Heart left ventricle (tissue), 16 donors: ENCODE measurements around the gene LRRK2. TPM values are rescaled to one million over a fixed set of nuclear protein-coding genes. Genes with fewer than 3 reads are reported as not detected.
A peak's percentile ranks its signal among the peaks of the same experiment; 100 is the strongest.

Source experiments
- ATAC-seq, 4 donors: fragments of 200-7000 bp; cut with Tn5 transposase; one replicate each; pipeline ENCODE4 v1.9.1; 2020 to 2022; ENCODE audit warnings: moderate library complexity in 4 of 4, mild to moderate bottlenecking in 3 of 4, moderate number of reproducible peaks in 1 of 4
- DNase-seq, 5 donors: peaks; one replicate each; pipeline ENCODE4 v3.0.0-alpha.2; 2020
- H3K27ac ChIP-seq, 12 donors: fragments of 200-600 bp; sonication (generic) in 4 of 12; one replicate each; pipeline versions ENCODE4 v1.5.0 to v1.8.0; 2016 to 2022; ENCODE audit warnings: mild to moderate bottlenecking in 2 of 12
- H3K27me3 ChIP-seq, 9 donors: fragments of 200-600 bp; sonication (generic) in 2 of 9; one replicate each; pipeline versions ENCODE4 v1.5.1 to v1.8.0; 2016 to 2022; ENCODE audit warnings: mild to moderate bottlenecking in 3 of 9
- H3K36me3 ChIP-seq, 9 donors: fragments of 200-600 bp; sonication (generic) in 2 of 9; one replicate each; pipeline versions ENCODE4 v1.5.0 to v1.8.0; 2018 to 2022; ENCODE audit warnings: mild to moderate bottlenecking in 2 of 9
- H3K4me1 ChIP-seq, 12 donors: fragments of 200-600 bp; sonication (generic) in 4 of 12; one replicate each; pipeline versions ENCODE4 v1.5.0 to v1.8.0; 2016 to 2022; ENCODE audit warnings: mild to moderate bottlenecking in 3 of 12
- H3K4me3 ChIP-seq, 12 donors: fragments of 200-600 bp; sonication (generic) in 4 of 12; one replicate each; pipeline versions ENCODE4 v1.5.0 to v1.8.0; 2017 to 2022; ENCODE audit warnings: mild to moderate bottlenecking in 9 of 12, moderate library complexity in 4 of 12
- H3K9me3 ChIP-seq, 12 donors: fragments of 200-600 bp; sonication (generic) in 4 of 12; one replicate each; pipeline versions ENCODE4 v1.5.0 to v1.8.0; 2016 to 2022; ENCODE audit warnings: mild to moderate bottlenecking in 1 of 12
- CTCF ChIP-seq, 12 donors: fragments of 200-600 bp; sonication (generic) in 4 of 12; IDR thresholded peaks; one replicate each; pipeline versions ENCODE4 v1.5.0 to v1.8.0; 2018 to 2022; ENCODE audit warnings: antibody characterized with exemption in 12 of 12, mild to moderate bottlenecking in 5 of 12
- POLR2A ChIP-seq, 2 donors: fragments of 450-650 bp; IDR thresholded peaks; one replicate each; pipeline ENCODE4 v1.6.1; 2017; ENCODE audit warnings: antibody characterized with exemption in 2 of 2, mild to moderate bottlenecking in 2 of 2, moderate library complexity in 2 of 2
- WGBS, 4 donors: extraction: QIAGEN DNeasy Blood & Tissue Kit in 2 of 4; methylation state at CpG; one replicate each; pipeline versions ENCODE4 v1.1.5 to v1.1.7; 2013 to 2018; 5-methylcytosine and 5-hydroxymethylcytosine counted together
- intact Hi-C, 10 donors: fragments of 100-400 bp; cut with DNase I; formaldehyde crosslinking; loops; one replicate each; pipeline versions ENCODE4 v1.11.1 to v1.14.2; 2022
- polyA plus RNA-seq, 2 donors: library from polyadenylated mRNA; stranded (reverse); fragments of 200-250 nt; gene quantifications; one replicate each; pipeline ENCODE4 v1.2.3, GENCODE V29; 2013
- total RNA-seq, 9 donors: library from RNA; depleted of rRNA in 2 of 9; stranded (reverse); fragments of >200 nt in 2 of 9; fragmentation: NEBNext Ultra II Directional in 3 of 9; extraction: Animal tissue kit (Norgen Biotek cat#: 25700) in 3 of 9; gene quantifications; one replicate each; pipeline versions ENCODE4 v1.1.0 to v1.2.4, GENCODE V29; 2016 to 2023
- donor health status: ischemic (EF 13 %, LVEDD 7.1; RV severe dilation, severe dysfunction).
- donor health status: healthy with polysubstance abuse.
- donor health status: DM: no; HTN: yes; CAD: no.
- donor health status: DM: no; HTN: no; CAD: no.
- donor health status: ischemic (EF 25% LVEDD 6.9; RV normal size, moderate dysfunction).
- donor health status: ischemic (EF 25% LVEDD 5.7; RV mildly dilated, moderate dysfunction).
- donor health status: healthy.
- donor health status: DM: yes; HTN: yes; CAD: no.
- donor health status: ischemic (EF 35%, LVEDD 5.7; RV mildly dilated, moderate dysfunction).
- donor health status: nonischemic (EF 11% LVEDD 7.7; RV severe dilation, severe dysfunction).
- donor health status: DM: yes; HTN: yes; CAD: no.
- donor health status: PGD.
- donor health status: ischemic (EF 29% LVEDD 5.4; RV normal size, mild dysfunction).
- donor health status: nonischemic (EF 23%, LVEDD 6.1; RV moderate dilation, normal function).

Gene LRRK2
- total and polyA plus RNA-seq, 11 donors: 0.72 to 12.3 (median 5.0) TPM

- Histone ChIP-seq H3K4me1 (peaks cover 0 to 34% (median 0%) of the 10 kb centered on the region in 12 donors), H3K36me3 (no peaks in the 10 kb centered on the region), H3K9me3 (peaks cover 0 to 7% (median 0%) of the 10 kb centered on the region in 12 donors), H3K4me3 (no peak overlapping the region), H3K27ac (no peak overlapping the region), H3K27me3 (no peaks in the 10 kb centered on the region)
- intact Hi-C loops: no loop called here
- no peak for DNase-seq
- WGBS, 4 donors: 73 to 80% (median 78%) methylated on average over 2 of the region's 2 CpGs
- no peak for TF ChIP-seq POLR2A (IDR thresholded peaks at IDR 0.05)
- ATAC-seq: no peak
Observed at GRCh38 chr12:40212566-40212965, 12.2 kb upstream of the LRRK2 start.

GRCh38 chr12:40215982-40216381, 8.8 kb upstream of the LRRK2 start:
- 90 to 100% (median 94%) methylated on average over 1 of the region's 1 CpG for WGBS, 4 donors
- intact Hi-C loops: no loop called here
- H3K27ac ChIP-seq: no peak overlapping the region

GRCh38 chr12:40216516-40217288, 8.1 kb upstream of the LRRK2 start:
- Histone ChIP-seq H3K27ac (peak overlapping the region in 1 of 12 donors; percentile 50), H3K4me3 (no peak overlapping the region), H3K4me1 (peaks cover 0 to 9% (median 0%) of the 10 kb centered on the region in 12 donors), H3K36me3 (no peaks in the 10 kb centered on the region), H3K9me3 (peaks cover 0 to 7% (median 0%) of the 10 kb centered on the region in 12 donors), H3K27me3 (no peaks in the 10 kb centered on the region)
- ATAC-seq: peak in 1 of 4 donors; percentile 42
- no peak for DNase-seq
- intact Hi-C loops: no loop called here
- TF ChIP-seq POLR2A (IDR thresholded peaks at IDR 0.05): no peak
- no peak for TF ChIP-seq CTCF (IDR thresholded peaks at IDR 0.05)

More at GRCh38 chr12:40215982-40216381, 8.8 kb upstream of the LRRK2 start:
- H3K4me3 ChIP-seq: no peak overlapping the region
- no peak for DNase-seq
- ATAC-seq: no peak
- H3K27me3 ChIP-seq: no peaks in the 10 kb centered on the region
- H3K4me1 ChIP-seq: peaks cover 0 to 9% (median 0%) of the 10 kb centered on the region in 12 donors
- H3K36me3 ChIP-seq: no peaks in the 10 kb centered on the region
- TF ChIP-seq POLR2A (IDR thresholded peaks at IDR 0.05) (no peak), CTCF (IDR thresholded peaks at IDR 0.05) (no peak)
- peaks cover 0 to 7% (median 0%) of the 10 kb centered on the region in 12 donors for H3K9me3 ChIP-seq

- Histone ChIP-seq H3K4me1 (peaks cover 0 to 26% (median 7%) of the 10 kb centered on the region in 12 donors), H3K4me3 (no peak overlapping the region), H3K9me3 (no peaks in the 10 kb centered on the region), H3K27ac (no peak overlapping the region), H3K27me3 (no peaks in the 10 kb centered on the region), H3K36me3 (no peaks in the 10 kb centered on the region)
- no peak for TF ChIP-seq CTCF (IDR thresholded peaks at IDR 0.05)
- intact Hi-C loops: loop anchor here in 3 of 10 donors (5.0 to 10.0 kb wide), 3 partner anchors 62 to 595 kb away; a partner anchor contains a TSS
- ATAC-seq (no peak), DNase-seq (no peak)
Observed at GRCh38 chr12:40219760-40220159, 5.0 kb upstream of the LRRK2 start.
